Brain microvascular endothelial cell (primary cell): ENCODE measurements around the gene CSNK2A1.

ENCODE experiments used
- DNase-seq: peaks from one replicate; pipeline ENCODE4 v3.0.0-alpha.2; 2020
- H3K27ac ChIP-seq: fragments of 250-450 bp; sonication (Bioruptor Pico); 2 replicates; pipeline ENCODE4 v1.5.1; 2020; ENCODE audit warnings: mild to moderate bottlenecking, moderate library complexity
- H3K27me3 ChIP-seq: fragments of 250-450 bp; sonication (Bioruptor Pico); replicated peaks from 2 replicates; pipeline ENCODE4 v1.5.1; 2020; ENCODE audit warnings: mild to moderate bottlenecking
- H3K36me3 ChIP-seq: fragments of 250-450 bp; sonication (Bioruptor Pico); replicated peaks from 2 replicates; pipeline ENCODE4 v1.5.1; 2020; ENCODE audit warnings: mild to moderate bottlenecking
- H3K4me3 ChIP-seq: 2 replicates; pipeline ENCODE4 v1.5.1; 2011; ENCODE audit warnings: low read depth, mild to moderate bottlenecking, control low read depth, low read length, moderate library complexity
- in situ Hi-C: cut with HindIII; loops from 2 replicates; pipeline ENCODE4 v1.10.0; 2017; ENCODE audit warnings: low sequenced_read_pairs, low pct_ligation_motif_present
- TF ChIP-seq, protein P1 (sequence below): IDR thresholded peaks from 2 replicates; pipeline ENCODE4 v1.5.1; 2011; ENCODE audit warnings: low read depth, mild to moderate bottlenecking, moderate library complexity, low read length, control low read depth, inconsistent platforms; ENCODE audit errors: missing control alignments

The CSNK2A1 gene

DNA sequence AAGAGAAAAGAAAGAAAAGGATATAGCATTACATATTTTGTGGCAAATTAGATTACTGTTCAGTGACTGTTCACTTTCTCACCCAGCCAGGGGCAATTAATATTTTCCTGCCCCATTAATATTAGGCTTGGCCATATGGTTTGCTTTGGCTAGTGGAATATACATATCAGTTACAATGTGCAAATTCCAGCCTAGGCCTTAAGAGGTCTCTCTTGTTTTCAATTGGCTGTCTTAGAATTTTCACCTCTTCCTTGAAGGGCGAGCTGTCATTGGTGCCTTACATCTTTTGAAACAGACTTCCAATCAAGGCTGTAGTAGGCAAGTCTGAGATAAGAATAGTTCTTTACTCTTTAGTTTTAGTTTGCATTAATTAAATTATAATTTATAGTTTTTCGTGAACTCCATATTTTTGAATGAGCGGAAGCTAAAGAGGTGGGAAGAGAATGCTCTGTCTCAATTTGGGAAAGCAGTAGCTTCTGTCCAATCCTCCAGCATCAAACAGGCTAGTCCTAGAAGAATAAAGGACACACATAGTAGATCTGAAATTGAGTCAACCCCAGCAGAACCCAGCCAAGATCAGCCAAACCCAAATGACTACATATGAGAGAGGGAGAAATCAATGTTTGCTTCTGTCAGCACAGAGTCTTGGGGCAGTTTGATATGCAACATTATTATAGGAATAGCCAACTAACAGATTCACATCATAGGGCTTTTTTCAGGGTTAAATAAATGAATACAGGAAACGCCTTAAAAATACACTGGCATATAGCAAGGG, 6.3 kb upstream of the CSNK2A1 start:
- TF ChIP-seq, protein P1, sequence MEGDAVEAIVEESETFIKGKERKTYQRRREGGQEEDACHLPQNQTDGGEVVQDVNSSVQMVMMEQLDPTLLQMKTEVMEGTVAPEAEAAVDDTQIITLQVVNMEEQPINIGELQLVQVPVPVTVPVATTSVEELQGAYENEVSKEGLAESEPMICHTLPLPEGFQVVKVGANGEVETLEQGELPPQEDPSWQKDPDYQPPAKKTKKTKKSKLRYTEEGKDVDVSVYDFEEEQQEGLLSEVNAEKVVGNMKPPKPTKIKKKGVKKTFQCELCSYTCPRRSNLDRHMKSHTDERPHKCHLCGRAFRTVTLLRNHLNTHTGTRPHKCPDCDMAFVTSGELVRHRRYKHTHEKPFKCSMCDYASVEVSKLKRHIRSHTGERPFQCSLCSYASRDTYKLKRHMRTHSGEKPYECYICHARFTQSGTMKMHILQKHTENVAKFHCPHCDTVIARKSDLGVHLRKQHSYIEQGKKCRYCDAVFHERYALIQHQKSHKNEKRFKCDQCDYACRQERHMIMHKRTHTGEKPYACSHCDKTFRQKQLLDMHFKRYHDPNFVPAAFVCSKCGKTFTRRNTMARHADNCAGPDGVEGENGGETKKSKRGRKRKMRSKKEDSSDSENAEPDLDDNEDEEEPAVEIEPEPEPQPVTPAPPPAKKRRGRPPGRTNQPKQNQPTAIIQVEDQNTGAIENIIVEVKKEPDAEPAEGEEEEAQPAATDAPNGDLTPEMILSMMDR, result no peak
- Histone ChIP-seq H3K36me3 (no peaks in the 10 kb centered on the region), H3K27ac (no peak overlapping the region), H3K4me3 (no peak overlapping the region), H3K27me3 (no peaks in the 10 kb centered on the region)
- in situ Hi-C loops, result no loop called here
- DNase-seq, result no peak

DNA sequence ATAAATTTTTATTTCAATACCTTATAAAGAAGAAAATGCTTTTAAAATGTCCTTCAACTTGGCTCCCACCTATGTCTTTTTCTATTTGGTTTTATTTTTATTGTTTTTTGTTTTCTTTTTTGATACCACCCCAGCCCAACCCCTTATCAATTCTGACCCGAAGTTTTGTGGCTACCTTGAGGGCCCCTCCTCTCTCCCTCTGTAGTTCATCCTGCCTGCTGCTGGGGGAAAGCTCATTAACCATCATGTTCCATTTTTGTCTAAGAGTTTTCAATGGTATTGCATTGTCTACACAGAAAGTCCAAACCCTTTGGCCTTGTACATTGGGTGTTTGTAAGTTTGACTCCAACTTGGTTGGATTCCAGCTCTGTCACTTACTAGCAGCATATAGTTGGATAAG, 5.3 kb upstream of the CSNK2A1 start:
- TF ChIP-seq, protein P1, result no peak
- in situ Hi-C loops, result no loop called here
- no peaks in the 10 kb centered on the region for H3K36me3 ChIP-seq
- H3K4me3 ChIP-seq, result no peak overlapping the region
- H3K27ac ChIP-seq, result no peak overlapping the region
- DNase-seq, result no peak
- no peaks in the 10 kb centered on the region for H3K27me3 ChIP-seq

GRCh38 chr20:547394-547793, 3.8 kb upstream of the CSNK2A1 start:
- Histone ChIP-seq H3K4me3 (no peak overlapping the region), H3K36me3 (peaks cover 2% of the 10 kb centered on the region), H3K27me3 (no peaks in the 10 kb centered on the region), H3K27ac (no peak overlapping the region)
- TF ChIP-seq, protein P1, result no peak
- in situ Hi-C loops, result no loop called here
- no peak for DNase-seq

DNA sequence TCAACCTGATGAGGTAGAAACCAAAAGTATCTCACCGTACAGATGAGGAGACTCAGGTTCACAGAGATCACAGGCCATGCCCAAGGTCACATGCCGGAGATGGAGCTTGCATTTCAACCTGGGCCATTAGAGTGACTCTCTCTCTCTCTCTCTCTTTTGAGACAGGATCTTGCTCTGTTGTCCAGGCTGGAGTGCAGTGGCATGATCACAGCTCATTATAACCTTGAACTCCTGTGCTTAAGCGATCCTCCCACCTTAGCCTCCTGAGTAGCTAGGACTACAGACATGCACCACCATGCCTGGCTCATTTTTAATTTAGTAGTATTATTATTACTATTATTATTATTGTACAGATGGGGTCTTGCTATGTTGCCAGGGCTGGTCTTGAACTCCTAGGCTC, 2.8 kb upstream of the CSNK2A1 start:
- in situ Hi-C loops, result no loop called here
- Histone ChIP-seq H3K36me3 (peaks cover 2% of the 10 kb centered on the region), H3K27me3 (no peaks in the 10 kb centered on the region), H3K4me3 (no peak overlapping the region), H3K27ac (no peak overlapping the region)
- TF ChIP-seq, protein P1, result no peak
- no peak for DNase-seq

DNA sequence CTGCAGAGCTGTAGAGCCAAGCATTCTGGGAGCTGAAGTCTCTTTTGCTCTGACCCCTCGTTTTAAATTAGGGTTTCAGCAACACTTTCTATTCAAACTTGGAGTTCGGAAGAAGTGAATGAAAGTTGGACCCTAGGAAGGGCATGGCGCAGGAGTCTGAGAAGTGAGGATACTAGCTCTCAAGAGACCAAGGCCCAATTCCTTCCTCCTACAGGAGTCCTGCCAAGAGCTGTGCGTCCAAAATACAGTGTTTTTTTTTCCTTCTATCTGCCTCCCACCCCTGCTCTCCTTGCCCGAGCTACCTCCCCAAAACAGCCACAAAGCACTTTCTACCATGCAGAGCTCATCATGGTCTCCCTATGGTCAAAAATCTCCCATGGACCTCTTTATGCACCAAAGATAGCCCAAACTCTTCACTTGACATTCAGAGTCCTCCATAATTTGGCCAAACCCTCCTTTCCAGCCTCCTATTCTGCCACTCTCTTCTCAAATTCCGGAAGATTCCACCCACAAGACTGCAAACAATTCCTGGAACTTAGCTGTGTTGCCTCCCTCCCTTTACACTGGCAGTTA, 649 bp upstream of the CSNK2A1 start:
- Histone ChIP-seq H3K27ac (peak overlapping the region; percentile 90), H3K4me3 (peak overlapping the region; percentile 93), H3K36me3 (peaks cover 2% of the 10 kb centered on the region), H3K27me3 (no peaks in the 10 kb centered on the region)
- in situ Hi-C loops, result no loop called here
- DNase-seq, result no peak
- TF ChIP-seq, protein P1, result no peak
